ENCODE results near the gene DDX51.

GRCh38 chr12:132157733-132158409 lies 13.8 kb upstream of the DDX51 start:
- no peak for TF ChIP-seq CTCF (IDR thresholded peaks at IDR 0.05)
- no peak for TF ChIP-seq POLR2A (IDR thresholded peaks at IDR 0.05)

All from Peyer's patch (tissue), 4 donors.